ENCODE measurements around the gene TBC1D25.

The TBC1D25 gene

GRCh38 chrX:48601741-48602394 lies 62.4 kb downstream of the TBC1D25 start:
- no peak for DNase-seq (ENCODE audit: low read depth)

DNA sequence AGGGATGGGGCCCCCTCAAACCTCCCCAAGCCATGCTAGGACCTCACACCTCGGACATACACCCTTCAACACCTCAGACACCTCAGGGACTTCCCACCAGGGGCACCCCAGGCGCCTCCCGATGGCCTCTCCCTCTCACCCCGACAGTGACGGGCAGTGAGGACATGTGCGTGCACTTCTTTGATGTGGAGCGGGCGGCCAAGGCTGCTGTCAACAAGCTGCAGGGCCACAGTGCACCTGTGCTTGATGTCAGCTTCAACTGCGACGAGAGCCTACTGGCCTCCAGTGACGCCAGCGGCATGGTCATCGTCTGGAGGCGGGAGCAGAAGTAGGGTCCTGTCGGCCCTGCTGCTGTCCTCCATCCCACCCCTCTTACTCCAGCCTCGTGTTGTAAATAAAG lies 65.2 kb downstream of the TBC1D25 start:
- no peak for DNase-seq (ENCODE audit: low read depth)

- DNase-seq (ENCODE audit: low read depth): no peak
These were observed 66.6 kb downstream of the TBC1D25 start for GRCh38 chrX:48606091-48606490.

DNA sequence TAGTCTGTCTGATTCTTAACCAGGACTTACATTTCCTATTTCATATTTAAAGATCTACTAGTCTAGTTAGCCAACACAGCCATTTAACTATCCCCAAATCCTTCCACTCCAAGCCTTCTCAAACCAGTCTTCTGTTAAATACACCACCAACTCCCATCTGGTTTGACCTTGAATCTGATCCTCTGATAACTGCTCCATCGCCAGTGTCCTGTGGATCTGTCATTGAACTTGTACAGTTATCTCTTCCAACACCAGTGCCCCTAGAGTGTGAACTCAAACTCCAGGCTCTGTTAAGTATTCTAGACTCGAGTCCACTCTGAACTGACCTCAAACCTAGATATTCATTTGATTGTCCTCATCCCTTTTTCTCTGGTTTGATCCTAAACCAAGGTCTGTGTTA lies 72.2 kb downstream of the TBC1D25 start:
- no peak for DNase-seq (ENCODE audit: low read depth)

Measured in stimulated activated CD8-positive, alpha-beta memory T cell treated with anti-CD3 and anti-CD28 coated beads, Interleukin-15, amount 100 ng/mL, for 24 hours (primary cell).